Measurements from ENCODE around the gene TNFSF12. TPM values are rescaled to one million over a fixed set of nuclear protein-coding genes. Genes with fewer than 3 reads are reported as not detected.

TNFSF12 gene
- total and polyA plus RNA-seq, 9 of the 15 experiments (the other 6 are each of a cell fraction or from before 2014, with no cell fraction given), result 0.03 to 0.95 (median 0.19) TPM; not detected in 3

- TF ChIP-seq, protein P1, sequence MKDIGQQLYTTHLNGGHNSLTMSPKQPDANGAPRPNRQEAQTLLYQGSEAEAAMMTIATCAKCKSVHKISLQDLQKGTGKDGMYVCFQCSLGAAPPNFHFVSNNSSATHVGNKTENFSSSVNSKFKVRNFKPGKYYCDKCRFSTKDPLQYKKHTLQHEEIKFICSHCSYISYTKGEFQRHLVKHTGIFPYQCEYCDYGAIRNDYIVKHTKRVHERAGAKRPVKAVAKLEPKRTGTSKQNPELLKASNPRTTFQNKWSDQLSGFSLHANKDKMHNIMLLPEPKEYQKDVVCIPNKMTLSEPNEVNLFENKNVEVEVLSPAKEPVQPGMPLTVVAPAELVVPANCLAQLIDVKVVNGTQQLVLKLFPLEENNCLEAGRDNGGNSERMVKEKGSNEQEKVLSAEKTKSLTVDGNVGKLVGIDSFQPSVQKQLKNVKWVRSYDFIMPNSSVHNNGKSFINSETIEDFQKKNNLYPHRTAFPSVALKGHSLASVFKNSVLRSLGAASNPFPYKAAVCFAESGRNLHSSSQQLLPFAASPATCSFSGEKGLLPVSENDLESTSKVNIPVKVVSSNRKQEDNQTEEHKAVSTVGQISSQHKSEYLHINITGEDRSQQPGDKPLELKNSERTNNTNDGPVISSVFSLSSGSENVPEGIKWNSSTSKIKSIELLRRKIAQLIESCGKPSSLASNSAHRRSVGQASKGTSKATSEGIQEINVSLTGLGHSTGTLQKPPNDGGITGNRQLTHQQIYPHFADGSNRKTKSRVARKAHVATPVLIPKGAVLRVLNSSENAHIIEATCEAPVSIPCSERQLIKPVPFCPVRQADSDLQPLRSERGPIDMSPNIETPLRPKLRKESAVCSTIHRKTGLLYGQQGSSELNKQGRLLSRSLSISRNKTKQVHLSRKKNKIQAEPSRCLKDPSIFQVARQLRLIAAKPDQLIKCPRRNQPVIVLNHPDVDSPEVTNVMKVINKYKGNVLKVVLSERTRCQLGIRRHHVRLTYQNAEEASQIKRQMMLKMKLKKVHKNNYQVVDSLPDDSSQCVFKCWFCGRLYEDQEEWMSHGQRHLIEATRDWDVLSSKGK (CRISPR knock-in tag; IDR thresholded peaks at IDR 0.05), result no peak
- TF ChIP-seq CHD7 (IDR thresholded peaks at IDR 0.05; ENCODE audit: low read depth, low read length) (no peak), NFIC (IDR thresholded peaks at IDR 0.05) (peak; percentile 69), MIER1 (IDR thresholded peaks at IDR 0.05; ENCODE audit: low read depth) (0 out of 2 replicates have a peak, but pooled peaks have one; percentile 23), SNRNP70 (optimal IDR thresholded peaks at IDR 0.05; ENCODE audit: low read depth, low read length) (no peak), KAT2B (IDR thresholded peaks at IDR 0.05; ENCODE audit: low read depth, low read length) (no peak), PHB2 (IDR thresholded peaks at IDR 0.05; ENCODE audit: low read depth) (no peak), CREB3 (tag; conservative IDR thresholded peaks at IDR 0.05; ENCODE audit: low read depth) (no peak)
- TF ChIP-seq, protein P2, sequence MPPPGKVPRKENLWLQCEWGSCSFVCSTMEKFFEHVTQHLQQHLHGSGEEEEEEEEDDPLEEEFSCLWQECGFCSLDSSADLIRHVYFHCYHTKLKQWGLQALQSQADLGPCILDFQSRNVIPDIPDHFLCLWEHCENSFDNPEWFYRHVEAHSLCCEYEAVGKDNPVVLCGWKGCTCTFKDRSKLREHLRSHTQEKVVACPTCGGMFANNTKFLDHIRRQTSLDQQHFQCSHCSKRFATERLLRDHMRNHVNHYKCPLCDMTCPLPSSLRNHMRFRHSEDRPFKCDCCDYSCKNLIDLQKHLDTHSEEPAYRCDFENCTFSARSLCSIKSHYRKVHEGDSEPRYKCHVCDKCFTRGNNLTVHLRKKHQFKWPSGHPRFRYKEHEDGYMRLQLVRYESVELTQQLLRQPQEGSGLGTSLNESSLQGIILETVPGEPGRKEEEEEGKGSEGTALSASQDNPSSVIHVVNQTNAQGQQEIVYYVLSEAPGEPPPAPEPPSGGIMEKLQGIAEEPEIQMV (tag; conservative IDR thresholded peaks at IDR 0.05; ENCODE audit: low read depth), result no peak
Measured at GRCh38 chr17:7561028-7561575, 12.2 kb downstream of the TNFSF12 start (continued).
